Activated naive CD8-positive, alpha-beta T cell treated with anti-CD3 and anti-CD28 coated beads, Interleukin-2, amount 50 U/mL, for 24 hours (primary cell): Measurements from ENCODE around the gene KLK7.

Source experiments
- ATAC-seq: fragments of 150-1000 bp; cut with Tn5 transposase; one replicate; pipeline ENCODE4 v1.10.0; 2021
- DNase-seq: peaks from one replicate; pipeline ENCODE4 v3.0.0; 2021
- H3K27ac Mint-ChIP-seq: one replicate; pipeline ENCODE4 v1.8.0; 2021; ENCODE audit warnings: mild to moderate bottlenecking, mixed read lengths
- H3K27me3 Mint-ChIP-seq: one replicate; pipeline ENCODE4 v1.8.0; 2021; ENCODE audit warnings: mixed read lengths
- H3K36me3 Mint-ChIP-seq: one replicate; pipeline ENCODE4 v1.8.0; 2021; ENCODE audit warnings: low read depth, mixed read lengths
- H3K4me1 Mint-ChIP-seq: one replicate; pipeline ENCODE4 v1.8.0; 2021; ENCODE audit warnings: mixed read lengths
- H3K4me3 Mint-ChIP-seq: one replicate; pipeline ENCODE4 v1.8.0; 2021; ENCODE audit warnings: mild to moderate bottlenecking, moderate library complexity, mixed read lengths
- H3K9me3 Mint-ChIP-seq: one replicate; pipeline ENCODE4 v1.8.0; 2021; ENCODE audit warnings: mixed read lengths

The KLK7 gene

GRCh38 chr19:51019544-51019925, 35.8 kb upstream of the KLK7 start, which contains the start of gene KLK10:
Gene KLK10 (minus strand): TSS chr19:51019709. CDS start chr19:51019130, 579 bp downstream.
- DNase-seq (no peak), ATAC-seq (no peak)
- Mint-ChIP-seq H3K4me1 (peaks cover 16% of the 10 kb centered on the region), H3K4me3 (peak within 1 kb of the TSS; percentile 29), H3K27me3 (peaks cover 69% of the 10 kb centered on the region), H3K27ac (no peak within 1 kb of the TSS), H3K36me3 (no peaks in the 10 kb centered on the region), H3K9me3 (no peaks in the 10 kb centered on the region)

- Mint-ChIP-seq H3K36me3 (no peaks in the 10 kb centered on the region), H3K4me1 (peaks cover 16% of the 10 kb centered on the region), H3K9me3 (no peaks in the 10 kb centered on the region), H3K4me3 (peak overlapping the region; percentile 29), H3K27ac (no peak overlapping the region), H3K27me3 (peaks cover 73% of the 10 kb centered on the region)
- ATAC-seq (no peak), DNase-seq (no peak)
Observed at GRCh38 chr19:51018745-51019543, 35.2 kb upstream of the KLK7 start.

GRCh38 chr19:51016798-51017683, 33.3 kb upstream of the KLK7 start:
- H3K27me3 Mint-ChIP-seq: peaks cover 66% of the 10 kb centered on the region
- no peaks in the 10 kb centered on the region for H3K9me3 Mint-ChIP-seq
- H3K4me1 Mint-ChIP-seq: peaks cover 16% of the 10 kb centered on the region
- no peak overlapping the region for H3K27ac Mint-ChIP-seq
- no peak overlapping the region for H3K4me3 Mint-ChIP-seq
- ATAC-seq (no peak), DNase-seq (peak; percentile 70)
- H3K36me3 Mint-ChIP-seq: no peaks in the 10 kb centered on the region

GRCh38 chr19:51015691-51016267, 32.1 kb upstream of the KLK7 start:
- Mint-ChIP-seq H3K27me3 (peaks cover 62% of the 10 kb centered on the region), H3K9me3 (no peaks in the 10 kb centered on the region), H3K4me1 (peaks cover 16% of the 10 kb centered on the region), H3K4me3 (no peak overlapping the region), H3K36me3 (no peaks in the 10 kb centered on the region), H3K27ac (no peak overlapping the region)
- DNase-seq (no peak), ATAC-seq (no peak)

- H3K4me3 Mint-ChIP-seq: no peak overlapping the region
- H3K9me3 Mint-ChIP-seq: no peaks in the 10 kb centered on the region
- H3K27ac Mint-ChIP-seq: no peak overlapping the region
- H3K27me3 Mint-ChIP-seq: peaks cover 60% of the 10 kb centered on the region
- H3K4me1 Mint-ChIP-seq: peaks cover 13% of the 10 kb centered on the region
- no peak for DNase-seq
- no peak for ATAC-seq
- no peaks in the 10 kb centered on the region for H3K36me3 Mint-ChIP-seq
Observed at GRCh38 chr19:51014242-51014641, 30.5 kb upstream of the KLK7 start.

GRCh38 chr19:51012661-51013190, 29.0 kb upstream of the KLK7 start:
- Mint-ChIP-seq H3K27ac (no peak overlapping the region), H3K4me1 (peaks cover 8% of the 10 kb centered on the region), H3K9me3 (no peaks in the 10 kb centered on the region), H3K36me3 (no peaks in the 10 kb centered on the region), H3K27me3 (peaks cover 48% of the 10 kb centered on the region), H3K4me3 (no peak overlapping the region)
- ATAC-seq (no peak), DNase-seq (no peak)

- ATAC-seq: no peak
- Mint-ChIP-seq H3K4me1 (no peaks in the 10 kb centered on the region), H3K4me3 (no peak overlapping the region), H3K27me3 (peaks cover 36% of the 10 kb centered on the region), H3K36me3 (no peaks in the 10 kb centered on the region), H3K27ac (no peak overlapping the region), H3K9me3 (no peaks in the 10 kb centered on the region)
- no peak for DNase-seq
Observed at GRCh38 chr19:51010066-51010795, 26.5 kb upstream of the KLK7 start.

GRCh38 chr19:51009061-51009891, 25.6 kb upstream of the KLK7 start:
- no peak overlapping the region for H3K4me3 Mint-ChIP-seq
- H3K36me3 Mint-ChIP-seq: no peaks in the 10 kb centered on the region
- no peak for ATAC-seq
- no peak for DNase-seq
- no peaks in the 10 kb centered on the region for H3K9me3 Mint-ChIP-seq
- no peak overlapping the region for H3K27ac Mint-ChIP-seq
- peaks cover 29% of the 10 kb centered on the region for H3K27me3 Mint-ChIP-seq
- no peaks in the 10 kb centered on the region for H3K4me1 Mint-ChIP-seq

- no peak overlapping the region for H3K4me3 Mint-ChIP-seq
- ATAC-seq (no peak), DNase-seq (no peak)
- no peak overlapping the region for H3K27ac Mint-ChIP-seq
- H3K9me3 Mint-ChIP-seq: no peaks in the 10 kb centered on the region
- H3K27me3 Mint-ChIP-seq: peaks cover 27% of the 10 kb centered on the region
- no peaks in the 10 kb centered on the region for H3K36me3 Mint-ChIP-seq
- H3K4me1 Mint-ChIP-seq: no peaks in the 10 kb centered on the region
Observed at GRCh38 chr19:51007488-51007887, 23.8 kb upstream of the KLK7 start.

- Mint-ChIP-seq H3K36me3 (no peaks in the 10 kb centered on the region), H3K4me1 (no peaks in the 10 kb centered on the region), H3K9me3 (no peaks in the 10 kb centered on the region), H3K27ac (no peak overlapping the region), H3K4me3 (no peak overlapping the region), H3K27me3 (peaks cover 36% of the 10 kb centered on the region)
- no peak for DNase-seq
- ATAC-seq: no peak
Observed at GRCh38 chr19:51006406-51006805, 22.7 kb upstream of the KLK7 start.

- DNase-seq (no peak), ATAC-seq (no peak)
- H3K27me3 Mint-ChIP-seq: peaks cover 38% of the 10 kb centered on the region
- no peak overlapping the region for H3K27ac Mint-ChIP-seq
- H3K4me1 Mint-ChIP-seq: no peaks in the 10 kb centered on the region
- H3K36me3 Mint-ChIP-seq: no peaks in the 10 kb centered on the region
- no peak overlapping the region for H3K4me3 Mint-ChIP-seq
- no peaks in the 10 kb centered on the region for H3K9me3 Mint-ChIP-seq
Observed at GRCh38 chr19:51005248-51005647, 21.5 kb upstream of the KLK7 start.

- ATAC-seq: no peak
- Mint-ChIP-seq H3K27ac (no peak overlapping the region), H3K9me3 (no peaks in the 10 kb centered on the region), H3K4me3 (no peak overlapping the region), H3K27me3 (peaks cover 50% of the 10 kb centered on the region), H3K36me3 (no peaks in the 10 kb centered on the region), H3K4me1 (no peaks in the 10 kb centered on the region)
- no peak for DNase-seq
Observed at GRCh38 chr19:51003316-51003715, 19.6 kb upstream of the KLK7 start.

- H3K9me3 Mint-ChIP-seq: no peaks in the 10 kb centered on the region
- peaks cover 50% of the 10 kb centered on the region for H3K27me3 Mint-ChIP-seq
- no peak overlapping the region for H3K27ac Mint-ChIP-seq
- H3K36me3 Mint-ChIP-seq: no peaks in the 10 kb centered on the region
- H3K4me3 Mint-ChIP-seq: no peak overlapping the region
- no peaks in the 10 kb centered on the region for H3K4me1 Mint-ChIP-seq
- ATAC-seq: peak; percentile 24
- peak; percentile 16 for DNase-seq
Observed at GRCh38 chr19:51002542-51003311, 19.0 kb upstream of the KLK7 start.
